Stomach (tissue), 4 donors: ENCODE measurements around the gene HSD3B1.

Experiments
- CTCF ChIP-seq, 7 experiments: fragments of 450-650 bp in 4 of 7; fragments of 200-600 bp in 3 of 7; sonication (generic) in 3 of 7; IDR thresholded peaks; one replicate each; pipeline ENCODE4 v1.5.1; 2016 to 2019; ENCODE audit warnings: antibody characterized with exemption in 7 of 7, control low read depth in 2 of 7, mild to moderate bottlenecking in 1 of 7
- EP300 ChIP-seq: sonication (generic); formaldehyde crosslinking; IDR thresholded peaks from one replicate; pipeline ENCODE4 v1.6.1; 2017; ENCODE audit warnings: antibody characterized with exemption
- POLR2A ChIP-seq, 4 donors: fragments of 450-650 bp; IDR thresholded peaks; one replicate each; pipeline ENCODE4 v1.6.1; 2016; ENCODE audit warnings: antibody characterized with exemption in 4 of 4, control low read depth in 2 of 4, mild to moderate bottlenecking in 1 of 4, moderate library complexity in 1 of 4
- POLR2AphosphoS5 ChIP-seq, 3 donors: sonication (generic); formaldehyde crosslinking; IDR thresholded peaks; one replicate each; pipeline ENCODE4 v1.6.1; 2016; ENCODE audit warnings: antibody characterized with exemption in 3 of 3

- TF ChIP-seq POLR2A (IDR thresholded peaks at IDR 0.05) (no peak), CTCF (IDR thresholded peaks at IDR 0.05) (no peak), POLR2AphosphoS5 (IDR thresholded peaks at IDR 0.05) (no peak), EP300 (no peak)
Measured at GRCh38 chr1:119510046-119510445, 3.0 kb downstream of the HSD3B1 start.
